HUES48 (cell line): ENCODE data around the gene MYO1C.

Experiments
- H3K27ac ChIP-seq: one replicate; pipeline ENCODE4 v1.7.0; 2013; ENCODE audit warnings: low read depth, low read length, inconsistent platforms
- H3K27me3 ChIP-seq: 2 replicates; pipeline ENCODE4 v1.6.1; 2013; ENCODE audit warnings: mild to moderate bottlenecking, low read length; ENCODE audit not compliant: control insufficient read depth, insufficient read depth
- H3K36me3 ChIP-seq: 2 replicates; pipeline ENCODE4 v1.6.1; 2013; ENCODE audit warnings: low read length; ENCODE audit not compliant: control insufficient read depth, insufficient read depth
- H3K4me1 ChIP-seq: 2 replicates; pipeline ENCODE4 v1.6.1; 2013; ENCODE audit warnings: mild to moderate bottlenecking, low read length; ENCODE audit not compliant: control insufficient read depth, insufficient read depth
- H3K4me3 ChIP-seq: 2 replicates; pipeline ENCODE4 v1.5.1; 2013; ENCODE audit warnings: mild to moderate bottlenecking, low read depth, low read length
- H3K9ac ChIP-seq: 2 replicates; pipeline ENCODE4 v1.6.1; 2013; ENCODE audit warnings: mild to moderate bottlenecking, low read depth, low read length, moderate library complexity
- H3K9me3 ChIP-seq: 2 replicates; pipeline ENCODE4 v1.6.1; 2013; ENCODE audit warnings: low read length; ENCODE audit not compliant: control insufficient read depth, insufficient read depth

MYO1C gene

DNA sequence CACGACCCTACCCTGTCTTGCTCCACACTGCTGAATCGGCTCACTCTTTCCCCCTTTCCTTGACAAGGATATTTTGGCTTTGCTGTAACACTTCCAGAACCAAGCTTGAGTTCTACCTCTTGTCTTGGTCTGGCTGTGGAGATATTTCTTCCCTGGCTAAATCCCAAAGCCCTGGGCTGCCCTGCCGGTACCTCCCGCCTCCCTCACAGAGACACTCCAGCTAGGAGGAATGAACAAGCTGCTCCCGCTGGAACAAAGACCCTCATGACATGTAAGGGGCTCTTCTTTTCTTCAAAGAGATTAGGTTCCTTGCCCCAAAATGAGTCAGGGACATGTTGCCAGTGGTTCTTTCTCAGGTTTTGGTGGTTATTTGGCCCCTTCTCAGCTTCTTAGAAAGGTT is 13.1 kb upstream of the MYO1C start:
- H3K27ac ChIP-seq: no peak overlapping the region
- H3K36me3 ChIP-seq: peaks cover 13% of the 10 kb centered on the region; the same call in 1 of the 2 replicates
- no peak overlapping the region for H3K9ac ChIP-seq

DNA sequence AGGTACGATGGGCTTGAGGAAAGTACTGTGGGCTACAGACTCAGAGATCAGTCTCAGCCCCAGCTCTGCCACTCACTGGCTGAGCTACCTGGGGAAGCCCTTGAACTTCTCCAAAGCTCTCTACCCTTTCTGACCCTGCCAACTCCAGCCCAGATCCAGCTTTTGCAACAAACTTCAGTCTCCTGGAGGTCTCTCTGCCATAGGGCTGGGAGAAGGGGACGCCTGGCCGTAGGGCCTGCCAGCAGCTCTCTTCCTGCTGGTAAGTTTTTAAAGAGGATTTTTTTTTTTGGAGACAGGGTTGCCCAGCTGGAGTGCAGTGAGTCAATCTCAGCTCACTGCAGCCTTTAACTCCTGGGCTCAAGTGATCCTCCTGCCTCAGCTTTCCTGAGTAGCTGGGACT is 12.4 kb upstream of the MYO1C start:
- peaks cover 13% of the 10 kb centered on the region; the same call in 1 of the 2 replicates for H3K36me3 ChIP-seq
- no peak overlapping the region for H3K9ac ChIP-seq
- no peaks in the 10 kb centered on the region for H3K4me1 ChIP-seq
- H3K9me3 ChIP-seq: no peaks in the 10 kb centered on the region
- no peak overlapping the region for H3K27ac ChIP-seq
- H3K27me3 ChIP-seq: no peaks in the 10 kb centered on the region
- no peak overlapping the region for H3K4me3 ChIP-seq

More for the DNA sequence above, 13.1 kb upstream of the MYO1C start:
- Histone ChIP-seq H3K4me1 (no peaks in the 10 kb centered on the region), H3K9me3 (no peaks in the 10 kb centered on the region), H3K4me3 (no peak overlapping the region), H3K27me3 (no peaks in the 10 kb centered on the region)

DNA sequence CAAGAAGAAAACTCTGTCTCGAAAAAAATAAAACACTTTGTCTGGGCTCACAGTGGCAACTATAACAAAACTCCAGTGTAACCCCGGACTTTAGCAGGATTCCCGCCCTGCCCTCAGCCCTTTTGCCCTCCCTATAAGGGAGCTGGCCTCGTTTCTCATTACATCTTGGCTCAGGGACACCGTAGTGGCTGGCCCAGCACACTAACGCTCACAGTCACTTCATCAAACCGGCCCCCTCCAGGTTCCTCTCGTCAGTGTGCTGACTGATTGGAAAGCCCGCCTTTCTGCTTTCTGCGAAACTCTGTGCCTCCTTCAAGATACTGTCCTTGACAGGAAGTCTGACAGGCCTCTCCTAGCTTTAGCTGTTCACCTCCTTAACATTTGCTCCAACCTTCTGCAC is 11.2 kb upstream of the MYO1C start:
- Histone ChIP-seq H3K36me3 (peaks cover 6% of the 10 kb centered on the region; the same call in 1 of the 2 replicates), H3K9ac (no peak overlapping the region), H3K4me3 (no peak overlapping the region), H3K27me3 (no peaks in the 10 kb centered on the region), H3K9me3 (no peaks in the 10 kb centered on the region), H3K27ac (no peak overlapping the region), H3K4me1 (no peaks in the 10 kb centered on the region)

DNA sequence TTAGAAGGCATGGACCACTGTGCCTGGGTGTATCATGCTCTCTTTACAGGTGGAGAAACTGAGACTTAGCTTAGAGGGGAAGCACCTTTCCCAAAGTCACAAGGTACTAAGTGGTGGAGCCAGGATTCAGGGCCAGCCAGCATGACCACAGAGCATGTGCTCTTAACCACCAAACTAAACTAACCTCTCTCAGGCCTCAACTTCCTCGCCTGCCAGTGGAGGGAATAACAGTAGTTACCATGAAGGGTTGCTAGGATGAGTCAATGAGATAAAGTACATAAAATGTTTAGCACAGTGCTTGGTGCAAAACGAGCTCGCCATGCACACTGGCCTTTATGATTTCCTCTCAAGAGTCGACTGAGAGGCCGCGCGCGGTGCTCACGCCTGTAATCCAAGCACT is 6.4 kb upstream of the MYO1C start:
- Histone ChIP-seq H3K4me1 (no peaks in the 10 kb centered on the region), H3K27me3 (no peaks in the 10 kb centered on the region), H3K36me3 (peaks cover 7% of the 10 kb centered on the region), H3K4me3 (no peak overlapping the region), H3K27ac (no peak overlapping the region), H3K9me3 (no peaks in the 10 kb centered on the region), H3K9ac (no peak overlapping the region)

DNA sequence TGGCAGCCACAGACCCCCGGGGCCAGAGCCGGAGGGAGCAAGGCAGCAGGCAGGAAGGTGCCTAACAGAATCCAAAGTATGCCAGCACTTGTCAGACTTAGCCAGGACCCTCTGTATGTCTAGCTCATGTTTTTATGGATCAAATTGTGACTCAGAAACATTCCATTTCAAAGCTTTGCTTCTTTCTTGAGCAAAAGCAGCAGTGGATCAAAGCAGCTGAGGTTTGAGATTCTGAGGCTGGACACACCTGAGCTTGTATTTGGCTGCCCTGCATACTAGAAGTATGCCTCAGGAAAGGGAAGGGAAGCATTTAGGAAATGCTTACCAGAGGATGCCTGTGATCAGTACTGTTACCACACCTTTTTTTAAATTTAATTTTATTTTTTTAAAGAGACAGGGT is 5.7 kb upstream of the MYO1C start:
- Histone ChIP-seq H3K4me3 (no peak overlapping the region), H3K9me3 (no peaks in the 10 kb centered on the region), H3K4me1 (no peaks in the 10 kb centered on the region), H3K9ac (no peak overlapping the region), H3K27me3 (no peaks in the 10 kb centered on the region), H3K27ac (no peak overlapping the region), H3K36me3 (peaks cover 7% of the 10 kb centered on the region)

DNA sequence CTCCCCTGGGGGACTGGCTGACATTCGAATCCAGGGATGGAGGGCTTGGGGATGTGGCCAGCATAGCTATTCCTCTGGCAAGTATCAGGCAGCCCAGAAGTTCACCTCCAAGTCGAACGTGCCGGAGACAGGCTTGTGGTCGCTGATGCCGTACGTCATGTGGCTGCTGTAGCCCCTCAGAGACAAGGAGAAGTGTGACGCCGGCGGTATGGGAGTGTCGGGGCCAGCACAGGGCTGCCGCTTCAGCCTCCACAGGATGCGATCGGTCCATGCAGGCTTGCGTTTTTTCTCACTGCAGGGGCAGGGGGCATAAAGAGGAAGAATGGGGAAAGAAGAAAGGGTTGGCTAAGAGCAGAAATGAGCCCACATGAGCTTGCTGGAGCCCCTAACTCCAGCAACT is 5.3 kb upstream of the MYO1C start:
- Histone ChIP-seq H3K27me3 (no peaks in the 10 kb centered on the region), H3K4me3 (no peak overlapping the region), H3K27ac (no peak overlapping the region), H3K9me3 (no peaks in the 10 kb centered on the region), H3K4me1 (no peaks in the 10 kb centered on the region), H3K36me3 (peaks cover 7% of the 10 kb centered on the region), H3K9ac (no peak overlapping the region)

DNA sequence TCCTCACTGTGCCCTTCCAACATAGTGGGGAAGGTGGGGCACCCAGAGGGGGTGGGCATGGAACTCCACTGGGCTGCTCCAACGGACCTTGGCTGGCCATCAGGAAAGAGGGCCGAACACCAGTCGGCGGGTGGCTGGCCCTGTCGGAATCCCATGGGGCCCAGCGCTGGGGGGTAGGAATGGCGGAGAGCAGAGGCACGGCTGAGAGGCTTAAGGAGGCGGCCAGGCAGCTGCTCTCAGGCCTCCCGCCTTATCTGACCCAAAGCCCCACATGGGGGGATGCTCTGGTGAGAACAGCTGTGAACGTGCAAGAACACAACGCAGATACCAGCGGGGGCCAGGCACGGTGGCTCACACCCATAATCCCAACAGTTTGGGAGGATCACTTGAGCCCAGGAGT is 4.4 kb upstream of the MYO1C start:
- no peak overlapping the region for H3K4me3 ChIP-seq
- H3K9me3 ChIP-seq: no peaks in the 10 kb centered on the region
- H3K27ac ChIP-seq: no peak overlapping the region
- 0 out of 2 replicates have a peak, but pooled peaks cover 2% of the 10 kb centered on the region for H3K4me1 ChIP-seq
- peaks cover 7% of the 10 kb centered on the region for H3K36me3 ChIP-seq
- H3K9ac ChIP-seq: no peak overlapping the region
- peaks cover 3% of the 10 kb centered on the region for H3K27me3 ChIP-seq

DNA sequence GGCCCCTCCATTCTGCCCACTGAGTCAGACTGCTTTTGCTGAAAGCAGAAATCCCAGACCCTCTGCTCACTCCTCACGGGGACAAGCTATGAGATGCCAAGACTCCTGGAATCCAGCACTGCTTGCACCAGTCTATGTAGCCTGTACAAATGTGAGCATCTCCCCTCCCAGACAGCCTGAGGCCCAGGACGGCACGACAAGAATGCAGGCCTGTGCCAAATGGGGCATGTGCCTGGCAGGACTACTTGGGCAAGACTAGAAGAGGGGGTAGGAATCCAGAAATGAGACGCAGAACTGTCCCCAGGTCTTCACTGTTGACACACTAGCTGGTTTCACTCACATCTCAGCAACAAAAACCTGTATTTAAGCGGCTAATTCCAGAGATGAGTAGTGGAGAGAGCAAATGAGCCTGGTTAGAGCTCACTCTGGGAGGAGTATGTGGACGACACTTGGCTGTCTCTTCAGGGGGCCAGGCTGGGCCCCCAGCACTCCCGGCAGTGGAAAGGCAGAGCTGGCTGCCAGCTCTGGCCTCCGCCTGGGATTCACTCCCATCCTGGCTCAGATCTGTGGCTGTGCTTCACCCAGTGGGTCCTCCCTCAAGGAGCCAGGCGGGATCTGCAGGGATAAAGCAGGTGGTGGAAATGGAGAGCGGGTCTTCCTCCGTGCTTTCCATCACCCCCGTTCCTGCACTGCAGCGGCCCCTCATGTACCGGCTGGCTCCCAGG is 2.9 kb upstream of the MYO1C start:
- Histone ChIP-seq H3K4me1 (0 out of 2 replicates have a peak, but pooled peaks cover 2% of the 10 kb centered on the region), H3K4me3 (no peak overlapping the region), H3K36me3 (peaks cover 7% of the 10 kb centered on the region), H3K9ac (no peak overlapping the region), H3K27me3 (peaks cover 4% of the 10 kb centered on the region), H3K9me3 (no peaks in the 10 kb centered on the region), H3K27ac (no peak overlapping the region)

DNA sequence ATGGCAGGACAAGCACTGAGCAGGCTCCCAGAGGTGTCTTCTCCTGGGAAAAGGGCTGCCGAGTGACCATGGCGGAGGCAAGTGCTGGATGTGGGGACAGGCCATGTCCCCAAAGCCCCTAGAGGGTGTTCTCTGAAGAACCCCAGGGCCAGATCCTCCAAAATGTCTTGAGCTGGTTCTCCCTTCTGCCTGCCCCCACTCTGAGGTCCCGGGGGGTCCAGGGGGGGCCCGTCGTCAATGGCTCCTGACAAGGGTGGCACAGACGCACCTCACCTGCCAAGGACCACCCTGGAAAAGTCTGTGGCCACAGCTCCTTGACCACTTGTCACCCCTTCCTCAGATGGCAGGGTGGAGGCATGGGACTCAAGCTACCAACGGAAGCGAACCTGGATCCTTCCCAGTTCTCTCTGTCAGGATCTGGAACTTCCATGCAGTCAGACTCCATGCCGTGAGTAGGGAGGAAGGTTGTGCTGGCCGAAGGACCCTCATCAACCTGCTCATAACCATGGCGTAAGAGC is 2.3 kb upstream of the MYO1C start:
- Histone ChIP-seq H3K4me3 (no peak overlapping the region), H3K27ac (no peak overlapping the region), H3K9me3 (no peaks in the 10 kb centered on the region), H3K9ac (no peak overlapping the region), H3K36me3 (peaks cover 7% of the 10 kb centered on the region), H3K4me1 (0 out of 2 replicates have a peak, but pooled peaks cover 2% of the 10 kb centered on the region), H3K27me3 (peaks cover 4% of the 10 kb centered on the region)

DNA sequence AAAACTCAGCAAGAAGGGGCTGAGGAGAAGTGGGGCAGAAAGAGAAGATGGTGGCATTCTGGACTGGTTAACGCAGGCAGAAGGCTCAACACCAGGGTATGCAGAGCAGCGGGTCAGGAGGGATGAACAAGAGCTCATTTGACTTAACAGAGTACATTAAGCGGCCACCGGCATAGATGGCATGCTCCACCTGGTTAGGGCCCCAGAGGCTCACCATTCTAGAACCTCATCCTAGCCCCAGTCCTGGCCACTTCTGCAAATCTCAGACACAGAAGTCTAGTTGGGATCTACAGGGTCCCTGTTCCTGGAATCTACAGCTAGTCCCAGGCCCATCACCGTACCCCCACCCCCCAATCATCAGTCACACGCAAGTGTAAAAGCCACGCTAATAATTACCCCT is 1.7 kb upstream of the MYO1C start:
- Histone ChIP-seq H3K9me3 (no peaks in the 10 kb centered on the region), H3K27ac (no peak overlapping the region), H3K4me3 (no peak overlapping the region), H3K36me3 (peaks cover 7% of the 10 kb centered on the region), H3K4me1 (0 out of 2 replicates have a peak, but pooled peaks cover 2% of the 10 kb centered on the region), H3K27me3 (peaks cover 4% of the 10 kb centered on the region), H3K9ac (no peak overlapping the region)

DNA sequence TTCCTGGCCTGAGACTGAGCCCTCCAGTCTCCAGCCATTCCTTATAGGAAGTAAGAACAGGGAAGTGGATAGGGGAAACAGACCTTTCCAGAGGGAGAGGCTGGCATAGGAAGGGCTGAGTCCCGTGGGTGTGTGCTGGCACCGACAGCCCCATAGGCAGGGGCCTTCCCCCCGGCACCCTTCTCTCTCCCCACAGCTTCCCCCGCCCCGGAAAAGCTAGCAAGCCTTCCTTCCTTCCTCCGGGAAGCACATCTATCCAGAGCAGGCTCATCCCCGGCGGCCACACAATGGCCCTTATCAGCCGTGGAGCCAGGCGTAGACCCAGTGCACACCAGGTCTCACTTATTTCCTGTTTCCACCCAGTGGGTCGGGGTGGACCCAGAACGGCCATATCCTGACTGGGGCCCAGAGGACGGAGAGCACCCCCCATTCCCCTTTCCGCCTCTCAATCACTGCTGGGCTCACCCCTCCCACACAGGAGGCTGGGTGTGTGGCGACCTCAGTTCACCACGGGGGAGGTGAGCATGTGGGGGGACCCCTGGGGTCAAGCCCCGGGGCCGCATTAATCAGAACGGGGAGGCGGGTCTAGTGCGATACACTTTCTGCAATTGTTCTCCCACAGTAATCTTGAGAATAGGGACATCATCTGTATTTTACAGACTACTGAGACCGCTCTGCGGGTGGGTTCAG is 950 bp upstream of the MYO1C start:
- Histone ChIP-seq H3K9ac (no peak overlapping the region), H3K27ac (no peak overlapping the region), H3K9me3 (no peaks in the 10 kb centered on the region), H3K36me3 (peaks cover 7% of the 10 kb centered on the region), H3K4me3 (no peak overlapping the region), H3K4me1 (0 out of 2 replicates have a peak, but pooled peaks cover 7% of the 10 kb centered on the region), H3K27me3 (peaks cover 4% of the 10 kb centered on the region)
